Skeletal muscle tissue (tissue), 4 donors: Measurements from ENCODE around the gene CHGA. TPM values are rescaled to one million over a fixed set of nuclear protein-coding genes. Genes with fewer than 3 reads are reported as not detected.

ENCODE experiments used
- H3K27ac ChIP-seq: one replicate; pipeline ENCODE4 v1.7.0; 2013; ENCODE audit warnings: mild to moderate bottlenecking, low read depth, low read length, inconsistent platforms
- H3K27me3 ChIP-seq, 3 donors: one replicate each; pipeline ENCODE4 v1.7.0; 2013; ENCODE audit warnings: low read length in 3 of 3; ENCODE audit not compliant: control insufficient read depth in 3 of 3, insufficient read depth in 3 of 3
- H3K36me3 ChIP-seq, 3 donors: one replicate each; pipeline ENCODE4 v1.7.0; 2013; ENCODE audit warnings: low read length in 3 of 3; ENCODE audit not compliant: control insufficient read depth in 3 of 3, insufficient read depth in 3 of 3
- H3K4me1 ChIP-seq, 3 donors: one replicate each; pipeline ENCODE4 v1.7.0; 2013; ENCODE audit warnings: low read length in 3 of 3, mild to moderate bottlenecking in 3 of 3; ENCODE audit not compliant: control insufficient read depth in 3 of 3, insufficient read depth in 3 of 3
- H3K4me3 ChIP-seq, 3 donors: one replicate each; pipeline ENCODE4 v1.7.0; 2013; ENCODE audit warnings: low read length in 3 of 3
- H3K9ac ChIP-seq, 3 donors: one replicate each; pipeline ENCODE4 v1.7.0; 2013; ENCODE audit warnings: low read length in 3 of 3, mild to moderate bottlenecking in 3 of 3, moderate library complexity in 2 of 3, low read depth in 1 of 3
- H3K9me3 ChIP-seq, 3 donors: one replicate each; pipeline ENCODE4 v1.7.0; 2013; ENCODE audit warnings: low read length in 3 of 3; ENCODE audit not compliant: control insufficient read depth in 3 of 3
- total RNA-seq: library from RNA; depleted of rRNA; stranded (reverse); fragments of >200 nt; gene quantifications from one replicate; pipeline ENCODE4 v1.2.3, GENCODE V29; 2014
- donor health status: Osteomylitis.

CHGA gene
- total RNA-seq, 1 donor from 2014 or later = 0.52 TPM

GRCh38 chr14:92959189-92959531 is 36.2 kb downstream of the CHGA start:
- H3K27me3 ChIP-seq = no peaks in the 10 kb centered on the region
- H3K4me3 ChIP-seq = no peak overlapping the region
- peaks cover 0 to 6% (median 0%) of the 10 kb centered on the region in 3 donors for H3K4me1 ChIP-seq
- peaks cover 10 to 27% (median 17%) of the 10 kb centered on the region in 3 donors for H3K36me3 ChIP-seq
- H3K9me3 ChIP-seq = no peaks in the 10 kb centered on the region
- H3K9ac ChIP-seq = no peak overlapping the region
- no peak overlapping the region for H3K27ac ChIP-seq

GRCh38 chr14:92959761-92960680 is 37.1 kb downstream of the CHGA start:
- Histone ChIP-seq H3K4me3 (no peak overlapping the region), H3K9me3 (no peaks in the 10 kb centered on the region), H3K36me3 (peaks cover 10 to 27% (median 17%) of the 10 kb centered on the region in 3 donors), H3K4me1 (peaks cover 0 to 7% (median 0%) of the 10 kb centered on the region in 3 donors), H3K27me3 (no peaks in the 10 kb centered on the region), H3K9ac (no peak overlapping the region), H3K27ac (no peak overlapping the region)

- Histone ChIP-seq H3K36me3 (peaks cover 10 to 27% (median 14%) of the 10 kb centered on the region in 3 donors), H3K4me1 (peaks cover 0 to 7% (median 0%) of the 10 kb centered on the region in 3 donors)
Measured at GRCh38 chr14:92960706-92961566, 38.0 kb downstream of the CHGA start.

GRCh38 chr14:92961567-92961855 is 38.6 kb downstream of the CHGA start:
- peaks cover 10 to 27% (median 14%) of the 10 kb centered on the region in 3 donors for H3K36me3 ChIP-seq
- H3K27me3 ChIP-seq = no peaks in the 10 kb centered on the region
- H3K4me1 ChIP-seq = peaks cover 0 to 7% (median 0%) of the 10 kb centered on the region in 3 donors
- no peaks in the 10 kb centered on the region for H3K9me3 ChIP-seq
- H3K4me3 ChIP-seq = no peak overlapping the region
- H3K27ac ChIP-seq = no peak overlapping the region
- H3K9ac ChIP-seq = no peak overlapping the region

More at GRCh38 chr14:92960706-92961566, 38.0 kb downstream of the CHGA start:
- Histone ChIP-seq H3K4me3 (no peak overlapping the region), H3K9ac (no peak overlapping the region), H3K27me3 (no peaks in the 10 kb centered on the region), H3K27ac (no peak overlapping the region), H3K9me3 (no peaks in the 10 kb centered on the region)

- Histone ChIP-seq H3K4me1 (peaks cover 0 to 7% (median 0%) of the 10 kb centered on the region in 3 donors), H3K27ac (no peak overlapping the region), H3K27me3 (no peaks in the 10 kb centered on the region), H3K9me3 (no peaks in the 10 kb centered on the region), H3K9ac (no peak overlapping the region), H3K36me3 (peaks cover 10 to 27% (median 13%) of the 10 kb centered on the region in 3 donors), H3K4me3 (no peak overlapping the region)
Measured at GRCh38 chr14:92962031-92962830, 39.3 kb downstream of the CHGA start.

GRCh38 chr14:92962831-92963095 is 39.8 kb downstream of the CHGA start:
- Histone ChIP-seq H3K36me3 (peaks cover 8 to 24% (median 9%) of the 10 kb centered on the region in 3 donors), H3K4me3 (no peak overlapping the region), H3K9ac (no peak overlapping the region), H3K4me1 (peaks cover 0 to 7% (median 0%) of the 10 kb centered on the region in 3 donors), H3K27ac (no peak overlapping the region), H3K27me3 (no peaks in the 10 kb centered on the region), H3K9me3 (no peaks in the 10 kb centered on the region)

GRCh38 chr14:92963301-92964123 is 40.6 kb downstream of the CHGA start:
- no peak overlapping the region for H3K27ac ChIP-seq

GRCh38 chr14:92964124-92965109 is 41.5 kb downstream of the CHGA start:
- H3K27ac ChIP-seq = no peak overlapping the region
- no peaks in the 10 kb centered on the region for H3K27me3 ChIP-seq
- peaks cover 3 to 13% (median 3%) of the 10 kb centered on the region in 3 donors for H3K36me3 ChIP-seq
- H3K9me3 ChIP-seq = no peaks in the 10 kb centered on the region
- peak overlapping the region in 1 of 3 donors; percentile 57 for H3K9ac ChIP-seq
- H3K4me3 ChIP-seq = no peak overlapping the region
- H3K4me1 ChIP-seq = peaks cover 0 to 7% (median 0%) of the 10 kb centered on the region in 3 donors

More at GRCh38 chr14:92963301-92964123, 40.6 kb downstream of the CHGA start:
- Histone ChIP-seq H3K27me3 (no peaks in the 10 kb centered on the region), H3K9ac (peak overlapping the region in 1 of 3 donors; percentile 57), H3K4me3 (no peak overlapping the region), H3K4me1 (peaks cover 0 to 7% (median 0%) of the 10 kb centered on the region in 3 donors), H3K9me3 (no peaks in the 10 kb centered on the region), H3K36me3 (peaks cover 3 to 17% (median 3%) of the 10 kb centered on the region in 3 donors)
